SK-N-SH treated with all-trans-retinoic acid at 6 μM for 48 hours (cell line): ENCODE results near the gene TSHZ2.

Experiments used
- ATAC-seq: fragments of 200-7000 bp; cut with Tn5 transposase; 3 replicates; pipeline ENCODE4 v1.9.1; 2020; ENCODE audit warnings: mild to moderate bottlenecking, moderate library complexity
- ARNTL ChIP-seq: fragments of 450-650 bp; formaldehyde crosslinking; IDR thresholded peaks from 2 replicates; pipeline ENCODE4 v1.5.0; 2020; ENCODE audit warnings: low read depth, mild to moderate bottlenecking, moderate library complexity, borderline replicate concordance
- BACH2 ChIP-seq: fragments of 250-450 bp; sonication (Bioruptor Pico); IDR thresholded peaks from 2 replicates; pipeline ENCODE4 v1.9.0; 2021; ENCODE audit warnings: mild to moderate bottlenecking, borderline replicate concordance
- CSDC2 ChIP-seq: fragments of 250-450 bp; sonication (Bioruptor Pico); IDR thresholded peaks from 2 replicates; pipeline ENCODE4 v1.5.0; 2020; ENCODE audit warnings: mild to moderate bottlenecking, moderate library complexity
- ESRRG ChIP-seq: fragments of 250-450 bp; sonication (Bioruptor Pico); IDR thresholded peaks from 2 replicates; pipeline ENCODE4 v1.6.1; 2021; ENCODE audit warnings: mild to moderate bottlenecking
- GLIS3 ChIP-seq: fragments of 250-450 bp; sonication (Bioruptor Pico); IDR thresholded peaks from 2 replicates; pipeline ENCODE4 v1.5.0; 2020; ENCODE audit warnings: mild to moderate bottlenecking, moderate library complexity
- ISL1 ChIP-seq: fragments of 250-450 bp; sonication (Bioruptor Pico); IDR thresholded peaks from 2 replicates; pipeline ENCODE4 v2.1.2; 2022; ENCODE audit warnings: mild to moderate bottlenecking, moderate library complexity
- OSR1 ChIP-seq: fragments of 250-450 bp; sonication (Bioruptor Pico); IDR thresholded peaks from 2 replicates; pipeline ENCODE4 v1.8.0; 2022; ENCODE audit warnings: moderate library complexity, mild to moderate bottlenecking, inconsistent platforms
- POU6F1 ChIP-seq: fragments of 250-450 bp; sonication (Bioruptor Pico); IDR thresholded peaks from 2 replicates; pipeline ENCODE4 v1.8.0; 2021; ENCODE audit warnings: low read depth, mild to moderate bottlenecking, moderate library complexity, borderline replicate concordance
- PPARA ChIP-seq: fragments of 250-450 bp; sonication (Bioruptor Pico); IDR thresholded peaks from 2 replicates; pipeline ENCODE4 v1.5.0; 2020; ENCODE audit warnings: mild to moderate bottlenecking, borderline replicate concordance
- SNAI2 ChIP-seq: fragments of 250-450 bp; sonication (Bioruptor Pico); IDR thresholded peaks from 2 replicates; pipeline ENCODE4 v1.5.0; 2020; ENCODE audit warnings: mild to moderate bottlenecking, moderate library complexity
- TOX ChIP-seq: fragments of 250-450 bp; sonication (Bioruptor Pico); IDR thresholded peaks from 2 replicates; pipeline ENCODE4 v1.8.0; 2021; ENCODE audit warnings: mild to moderate bottlenecking, moderate library complexity, borderline replicate concordance
- ZC3H10 ChIP-seq: fragments of 250-450 bp; sonication (Bioruptor Pico); IDR thresholded peaks from 2 replicates; pipeline ENCODE4 v1.5.1; 2021; ENCODE audit warnings: mild to moderate bottlenecking, moderate library complexity
- ZFP3 ChIP-seq: fragments of 250-450 bp; sonication (Bioruptor Pico); IDR thresholded peaks from 2 replicates; pipeline ENCODE4 v1.5.0; 2020; ENCODE audit warnings: mild to moderate bottlenecking, moderate library complexity
- ZFP30 ChIP-seq: fragments of 450-650 bp; formaldehyde crosslinking; IDR thresholded peaks from 2 replicates; pipeline ENCODE4 v1.5.0; 2022; ENCODE audit warnings: mild to moderate bottlenecking, moderate library complexity
- ZNF565 ChIP-seq: fragments of 450-650 bp; formaldehyde crosslinking; conservative IDR thresholded peaks from 2 replicates; pipeline ENCODE4 v1.5.0; 2020; ENCODE audit warnings: low read depth, mild to moderate bottlenecking, moderate library complexity
- ZNF70 ChIP-seq: fragments of 450-650 bp; formaldehyde crosslinking; IDR thresholded peaks from 2 replicates; pipeline ENCODE4 v1.5.0; 2020; ENCODE audit warnings: mild to moderate bottlenecking, moderate library complexity
- ZNF8 ChIP-seq: fragments of 450-650 bp; formaldehyde crosslinking; IDR thresholded peaks from 2 replicates; pipeline ENCODE4 v1.5.0; 2020; ENCODE audit warnings: mild to moderate bottlenecking, moderate library complexity
- TF ChIP-seq, protein P1 (sequence below): fragments of 250-450 bp; sonication (Bioruptor Pico); IDR thresholded peaks from 2 replicates; pipeline ENCODE4 v1.5.1; 2021; ENCODE audit warnings: mild to moderate bottlenecking, moderate library complexity
- TF ChIP-seq, protein P2 (sequence below): fragments of 250-450 bp; sonication (Bioruptor Pico); IDR thresholded peaks from 2 replicates; pipeline ENCODE4 v1.8.0; 2020; ENCODE audit warnings: mild to moderate bottlenecking, moderate library complexity, borderline replicate concordance
- TF ChIP-seq, protein P3 (sequence below): fragments of 250-450 bp; sonication (Bioruptor Pico); IDR thresholded peaks from 2 replicates; pipeline ENCODE4 v1.5.1; 2020; ENCODE audit warnings: low read depth, mild to moderate bottlenecking, moderate library complexity

Gene TSHZ2

GRCh38 chr20:53037621-53038020 is 65.5 kb downstream of the TSHZ2 start:
- ATAC-seq = no peak
- no peak for TF ChIP-seq BACH2

DNA sequence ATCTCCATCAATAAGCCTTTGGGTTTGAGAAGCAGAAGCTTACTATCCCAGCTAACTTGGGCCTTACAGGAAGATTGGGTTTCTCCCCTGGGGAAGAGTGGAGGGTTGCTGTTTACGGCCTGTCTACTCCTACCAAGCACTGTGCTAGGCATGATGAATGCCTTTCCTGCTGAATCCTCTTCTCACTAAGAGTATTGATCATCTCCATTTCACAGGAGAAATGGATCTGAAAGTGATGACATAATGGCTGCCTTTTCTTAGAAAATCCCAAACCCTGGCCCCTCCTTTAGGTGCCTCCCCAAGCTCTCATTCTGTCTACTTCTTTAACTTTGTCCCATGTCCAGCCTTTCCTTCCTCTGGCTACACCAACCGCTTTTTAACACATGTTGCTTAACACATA is 66.1 kb downstream of the TSHZ2 start:
- no peak for ATAC-seq
- TF ChIP-seq, protein P1, sequence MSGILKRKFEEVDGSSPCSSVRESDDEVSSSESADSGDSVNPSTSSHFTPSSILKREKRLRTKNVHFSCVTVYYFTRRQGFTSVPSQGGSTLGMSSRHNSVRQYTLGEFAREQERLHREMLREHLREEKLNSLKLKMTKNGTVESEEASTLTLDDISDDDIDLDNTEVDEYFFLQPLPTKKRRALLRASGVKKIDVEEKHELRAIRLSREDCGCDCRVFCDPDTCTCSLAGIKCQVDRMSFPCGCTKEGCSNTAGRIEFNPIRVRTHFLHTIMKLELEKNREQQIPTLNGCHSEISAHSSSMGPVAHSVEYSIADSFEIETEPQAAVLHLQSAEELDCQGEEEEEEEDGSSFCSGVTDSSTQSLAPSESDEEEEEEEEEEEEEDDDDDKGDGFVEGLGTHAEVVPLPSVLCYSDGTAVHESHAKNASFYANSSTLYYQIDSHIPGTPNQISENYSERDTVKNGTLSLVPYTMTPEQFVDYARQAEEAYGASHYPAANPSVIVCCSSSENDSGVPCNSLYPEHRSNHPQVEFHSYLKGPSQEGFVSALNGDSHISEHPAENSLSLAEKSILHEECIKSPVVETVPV (CRISPR knock-in tag) = no peak
- TF ChIP-seq ZNF70 (no peak), CSDC2 (CRISPR knock-in tag) (no peak), ZFP3 (CRISPR knock-in tag) (no peak), SNAI2 (CRISPR knock-in tag) (no peak), POU6F1 (CRISPR knock-in tag) (no peak), ZFP30 (CRISPR knock-in tag) (no peak), ZNF565 (CRISPR knock-in tag) (no peak), ARNTL (CRISPR knock-in tag) (no peak), ZNF8 (CRISPR knock-in tag) (no peak), OSR1 (CRISPR knock-in tag) (no peak), BACH2 (no peak), TOX (CRISPR knock-in tag) (no peak), GLIS3 (no peak)
- TF ChIP-seq, protein P2, sequence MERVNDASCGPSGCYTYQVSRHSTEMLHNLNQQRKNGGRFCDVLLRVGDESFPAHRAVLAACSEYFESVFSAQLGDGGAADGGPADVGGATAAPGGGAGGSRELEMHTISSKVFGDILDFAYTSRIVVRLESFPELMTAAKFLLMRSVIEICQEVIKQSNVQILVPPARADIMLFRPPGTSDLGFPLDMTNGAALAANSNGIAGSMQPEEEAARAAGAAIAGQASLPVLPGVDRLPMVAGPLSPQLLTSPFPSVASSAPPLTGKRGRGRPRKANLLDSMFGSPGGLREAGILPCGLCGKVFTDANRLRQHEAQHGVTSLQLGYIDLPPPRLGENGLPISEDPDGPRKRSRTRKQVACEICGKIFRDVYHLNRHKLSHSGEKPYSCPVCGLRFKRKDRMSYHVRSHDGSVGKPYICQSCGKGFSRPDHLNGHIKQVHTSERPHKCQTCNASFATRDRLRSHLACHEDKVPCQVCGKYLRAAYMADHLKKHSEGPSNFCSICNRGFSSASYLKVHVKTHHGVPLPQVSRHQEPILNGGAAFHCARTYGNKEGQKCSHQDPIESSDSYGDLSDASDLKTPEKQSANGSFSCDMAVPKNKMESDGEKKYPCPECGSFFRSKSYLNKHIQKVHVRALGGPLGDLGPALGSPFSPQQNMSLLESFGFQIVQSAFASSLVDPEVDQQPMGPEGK = no peak
- TF ChIP-seq, protein P3, sequence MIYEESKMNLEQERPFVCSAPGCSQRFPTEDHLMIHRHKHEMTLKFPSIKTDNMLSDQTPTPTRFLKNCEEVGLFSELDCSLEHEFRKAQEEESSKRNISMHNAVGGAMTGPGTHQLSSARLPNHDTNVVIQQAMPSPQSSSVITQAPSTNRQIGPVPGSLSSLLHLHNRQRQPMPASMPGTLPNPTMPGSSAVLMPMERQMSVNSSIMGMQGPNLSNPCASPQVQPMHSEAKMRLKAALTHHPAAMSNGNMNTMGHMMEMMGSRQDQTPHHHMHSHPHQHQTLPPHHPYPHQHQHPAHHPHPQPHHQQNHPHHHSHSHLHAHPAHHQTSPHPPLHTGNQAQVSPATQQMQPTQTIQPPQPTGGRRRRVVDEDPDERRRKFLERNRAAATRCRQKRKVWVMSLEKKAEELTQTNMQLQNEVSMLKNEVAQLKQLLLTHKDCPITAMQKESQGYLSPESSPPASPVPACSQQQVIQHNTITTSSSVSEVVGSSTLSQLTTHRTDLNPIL (CRISPR knock-in tag) = no peak

DNA sequence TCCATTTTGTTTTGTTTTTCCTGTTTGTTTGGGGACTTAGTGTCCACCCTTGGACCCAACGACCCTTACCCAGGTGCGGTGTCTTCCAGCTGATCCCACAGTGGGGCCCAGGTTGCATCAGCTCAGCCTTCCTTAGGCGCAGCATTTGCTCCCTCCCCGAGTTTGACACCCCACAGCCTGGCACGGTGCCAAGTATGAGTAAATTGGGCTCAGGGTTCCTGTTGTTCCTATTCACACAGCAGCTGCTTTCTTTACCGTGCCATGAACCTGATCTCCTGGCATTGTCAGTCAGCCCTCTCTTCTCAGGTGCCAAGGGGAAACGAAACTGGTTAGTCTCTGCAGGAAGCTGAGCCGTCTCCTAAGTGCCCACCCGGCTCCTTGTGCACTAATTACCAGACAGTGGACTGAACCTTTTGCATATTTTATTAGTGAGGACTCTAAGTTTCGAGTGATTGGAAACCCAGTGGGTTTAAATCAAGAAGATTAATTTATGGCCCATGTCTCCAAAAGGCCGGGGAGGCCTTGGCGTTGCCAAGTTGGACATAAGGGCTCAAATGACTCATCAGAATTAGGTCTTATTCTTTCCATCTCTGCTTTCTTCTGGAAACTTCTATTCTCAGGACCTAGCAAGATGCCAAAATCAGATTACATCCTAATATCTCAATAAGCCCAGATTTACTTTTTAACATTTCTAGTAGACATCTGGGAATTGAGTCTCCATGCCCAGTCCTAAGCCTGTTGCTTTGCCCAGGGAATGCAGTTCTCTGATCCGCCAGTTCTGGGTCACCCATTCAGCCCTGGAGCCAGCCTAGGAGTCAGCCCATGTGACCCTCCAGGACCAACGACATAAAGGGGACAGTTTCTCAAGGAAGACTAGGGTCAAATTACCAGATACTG is 68.8 kb downstream of the TSHZ2 start:
- TF ChIP-seq ZNF565 (CRISPR knock-in tag) (no peak), ZNF70 (no peak), TOX (CRISPR knock-in tag) (no peak), ISL1 (CRISPR knock-in tag) (peak; percentile 30)
- no peak for ATAC-seq

DNA sequence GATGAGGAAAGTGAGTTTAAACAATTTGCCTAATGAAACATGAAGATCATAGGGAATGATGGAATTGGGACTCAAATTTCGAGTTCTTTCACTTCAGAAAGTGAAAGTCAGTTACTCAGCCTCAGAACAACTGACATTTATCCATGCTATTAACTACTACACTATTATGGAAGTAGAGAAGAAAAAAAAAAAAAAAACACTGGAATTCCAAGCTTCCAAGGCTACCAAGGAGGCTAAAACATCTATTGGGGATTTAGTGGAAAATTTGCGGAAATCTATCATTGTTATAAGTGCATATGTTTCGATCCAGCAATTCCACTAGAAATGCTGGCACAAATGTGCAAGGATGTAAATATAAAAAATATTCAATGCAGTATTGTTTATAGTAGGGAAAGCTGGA is 70.4 kb downstream of the TSHZ2 start:
- ATAC-seq = no peak
- TF ChIP-seq ARNTL (CRISPR knock-in tag) (no peak), TOX (CRISPR knock-in tag) (no peak), ZC3H10 (CRISPR knock-in tag) (no peak), OSR1 (CRISPR knock-in tag) (no peak), GLIS3 (no peak), ZNF8 (CRISPR knock-in tag) (no peak), ZFP3 (CRISPR knock-in tag) (no peak), ZNF70 (no peak), PPARA (CRISPR knock-in tag) (no peak), ZNF565 (CRISPR knock-in tag) (no peak), ESRRG (CRISPR knock-in tag) (no peak), BACH2 (no peak), SNAI2 (CRISPR knock-in tag) (no peak)
- TF ChIP-seq, protein P3 (CRISPR knock-in tag) = no peak
- TF ChIP-seq, protein P2 = no peak
